ENCODE data around the gene PPP1R8. TPM values are rescaled to one million over a fixed set of nuclear protein-coding genes. Genes with fewer than 3 reads are reported as not detected.

PPP1R8 gene
- total RNA-seq, 4 donors from 2014 or later, result 32.0 to 58.2 (median 37.2) TPM

- 31% methylated on average over 10 of the region's 10 CpGs for WGBS, 2 donors
- peaks cover 0 to 10% (median 6%) of the 10 kb centered on the region in 4 donors for H3K4me1 ChIP-seq
- no peaks in the 10 kb centered on the region for H3K27me3 ChIP-seq
- no peaks in the 10 kb centered on the region for H3K9me3 ChIP-seq
- peak; percentile 76 to 88 for DNase-seq (ENCODE audit: low spot score in 2 of 2)
- peak overlapping the region in 1 of 4 donors; percentile 41 for H3K27ac ChIP-seq
- TF ChIP-seq EP300 (IDR thresholded peaks at IDR 0.05) (peak; percentile 34 to 41), POLR2A (IDR thresholded peaks at IDR 0.05) (no peak), CTCF (IDR thresholded peaks at IDR 0.05) (peak; percentile 79 to 93 (median 88))
- no peak overlapping the region for H3K4me3 ChIP-seq
- H3K36me3 ChIP-seq, result no peaks in the 10 kb centered on the region
Measured at GRCh38 chr1:27858072-27858948, 27.7 kb downstream of the PPP1R8 start.

GRCh38 chr1:27858949-27859576 lies 28.5 kb downstream of the PPP1R8 start:
- no peaks in the 10 kb centered on the region for H3K9me3 ChIP-seq
- H3K4me3 ChIP-seq, result no peak overlapping the region
- no peak for DNase-seq (ENCODE audit: low spot score in 2 of 2)
- no peak for TF ChIP-seq EP300 (IDR thresholded peaks at IDR 0.05)
- TF ChIP-seq POLR2A (IDR thresholded peaks at IDR 0.05), result no peak
- TF ChIP-seq CTCF (IDR thresholded peaks at IDR 0.05), result no peak
- H3K4me1 ChIP-seq, result peaks cover 0 to 12% (median 7%) of the 10 kb centered on the region in 4 donors
- H3K36me3 ChIP-seq, result no peaks in the 10 kb centered on the region
- no peaks in the 10 kb centered on the region for H3K27me3 ChIP-seq
- H3K27ac ChIP-seq, result no peak overlapping the region
- WGBS, 2 donors, result 70 to 81% methylated on average over 12 to 14 of the region's 14 CpGs

GRCh38 chr1:27861436-27861835 lies 30.9 kb downstream of the PPP1R8 start:
- H3K27ac ChIP-seq, result no peak overlapping the region
- WGBS, 2 donors, result 91 to 93% methylated on average over 10 of the region's 10 CpGs
- no peak for DNase-seq (ENCODE audit: low spot score in 2 of 2)
- no peak for TF ChIP-seq EP300 (IDR thresholded peaks at IDR 0.05)
- TF ChIP-seq POLR2A (IDR thresholded peaks at IDR 0.05), result no peak
- TF ChIP-seq CTCF (IDR thresholded peaks at IDR 0.05), result no peak
- no peaks in the 10 kb centered on the region for H3K9me3 ChIP-seq
- no peaks in the 10 kb centered on the region for H3K27me3 ChIP-seq
- no peaks in the 10 kb centered on the region for H3K36me3 ChIP-seq
- peaks cover 0 to 15% (median 7%) of the 10 kb centered on the region in 4 donors for H3K4me1 ChIP-seq
- H3K4me3 ChIP-seq, result no peak overlapping the region

GRCh38 chr1:27862004-27862403 lies 31.4 kb downstream of the PPP1R8 start:
- TF ChIP-seq EP300 (IDR thresholded peaks at IDR 0.05) (no peak), CTCF (IDR thresholded peaks at IDR 0.05) (no peak), POLR2A (IDR thresholded peaks at IDR 0.05) (no peak)
- Histone ChIP-seq H3K4me1 (peaks cover 0 to 15% (median 7%) of the 10 kb centered on the region in 4 donors), H3K9me3 (no peaks in the 10 kb centered on the region), H3K36me3 (no peaks in the 10 kb centered on the region), H3K27ac (peak overlapping the region in 2 of 4 donors; percentile 78), H3K27me3 (no peaks in the 10 kb centered on the region), H3K4me3 (no peak overlapping the region)
- 84 to 87% methylated on average over 3 of the region's 3 CpGs for WGBS, 2 donors
- DNase-seq (ENCODE audit: low spot score in 2 of 2), result no peak
